ENCODE results near the gene VRK1.
"Not testable (repeated sequence)": the region's sequence is repeated elsewhere in the genome, so short reads cannot be mapped to it uniquely, and the experiment has no call there.

VRK1 gene

DNA sequence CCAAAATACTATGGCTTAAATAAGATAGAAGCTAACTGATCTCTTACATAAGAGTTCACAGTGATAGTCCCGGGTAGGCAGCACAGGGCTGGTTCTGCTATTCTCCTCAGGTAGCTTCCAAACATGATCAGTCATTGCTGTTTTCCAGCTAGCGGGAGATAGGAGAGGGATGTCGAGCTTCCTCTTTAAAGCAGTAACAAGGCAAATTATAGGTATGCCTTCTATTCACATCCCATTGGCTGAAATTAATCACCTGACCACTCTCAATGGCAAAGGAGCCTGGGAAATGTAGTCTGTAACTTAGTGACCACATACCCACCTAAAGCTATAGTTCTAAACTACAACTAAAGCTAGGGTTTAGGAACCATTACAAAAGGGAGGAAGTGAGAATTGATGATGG is 34.5 kb upstream of the VRK1 start:
- Histone ChIP-seq H3K27me3 (ENCODE audit: control insufficient read depth, insufficient read depth, low read length) (no peaks in the 10 kb centered on the region), H3K36me3 (ENCODE audit: control insufficient read depth, low read depth, low read length) (no peaks in the 10 kb centered on the region), H3K4me1 (ENCODE audit: control insufficient read depth, low read depth, low read length) (peaks cover 3% of the 10 kb centered on the region), H3K27ac (ENCODE audit: low read length) (no peak overlapping the region), H3K4me3 (ENCODE audit: low read length) (peak overlapping the region; percentile 51), H3K9ac (ENCODE audit: low read length) (peak overlapping the region; percentile 48), H3K9me3 (ENCODE audit: control insufficient read depth, low read depth, low read length) (no peaks in the 10 kb centered on the region)

DNA sequence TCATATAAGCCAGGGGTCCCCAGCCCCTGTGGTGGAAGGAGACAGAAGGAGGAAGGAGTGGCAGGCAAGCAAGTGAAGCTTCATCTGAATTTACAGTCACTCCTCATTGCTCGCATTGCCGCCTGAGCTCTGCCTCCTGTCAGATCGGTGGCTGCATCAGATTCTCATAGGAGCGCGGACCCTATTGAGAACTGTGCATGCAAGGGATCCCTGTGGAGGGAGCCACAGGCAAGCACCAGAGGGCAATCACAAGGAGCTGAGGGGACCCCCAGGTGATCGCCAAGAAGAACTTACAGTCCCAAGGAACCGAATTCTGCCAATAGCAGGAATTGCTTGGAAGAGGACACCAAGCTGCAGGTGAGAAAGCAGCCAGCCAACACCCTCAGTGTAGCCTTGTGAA is 33.2 kb upstream of the VRK1 start:
- H3K9me3 ChIP-seq (ENCODE audit: control insufficient read depth, low read depth, low read length), result no peaks in the 10 kb centered on the region
- peaks cover 3% of the 10 kb centered on the region for H3K4me1 ChIP-seq (ENCODE audit: control insufficient read depth, low read depth, low read length)
- H3K9ac ChIP-seq (ENCODE audit: low read length), result no peak overlapping the region
- no peaks in the 10 kb centered on the region for H3K36me3 ChIP-seq (ENCODE audit: control insufficient read depth, low read depth, low read length)
- H3K27ac ChIP-seq (ENCODE audit: low read length), result no peak overlapping the region
- H3K27me3 ChIP-seq (ENCODE audit: control insufficient read depth, insufficient read depth, low read length), result no peaks in the 10 kb centered on the region
- H3K4me3 ChIP-seq (ENCODE audit: low read length), result no peak overlapping the region

DNA sequence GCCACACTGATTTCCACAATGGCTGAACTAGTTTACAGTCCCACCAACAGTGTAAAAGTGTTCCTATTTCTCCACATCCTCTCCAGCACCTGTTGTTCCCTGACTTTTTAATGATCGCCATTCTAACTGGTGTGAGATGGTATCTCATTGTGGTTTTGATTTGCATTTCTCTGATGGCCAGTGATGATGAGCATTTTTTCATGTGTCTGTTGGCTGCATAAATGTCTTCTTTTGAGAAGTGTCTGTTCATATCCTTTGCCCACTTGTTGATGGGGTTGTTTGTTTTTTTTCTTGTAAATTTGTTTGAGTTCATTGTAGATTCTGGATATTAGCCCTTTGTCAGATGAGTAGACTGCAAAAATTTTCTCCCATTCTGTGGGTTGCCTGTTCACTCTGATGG is 32.0 kb upstream of the VRK1 start:
- H3K9me3 ChIP-seq (ENCODE audit: control insufficient read depth, low read depth, low read length); H3K4me3 ChIP-seq (ENCODE audit: low read length); H3K27me3 ChIP-seq (ENCODE audit: control insufficient read depth, insufficient read depth, low read length); H3K27ac ChIP-seq (ENCODE audit: low read length); H3K4me1 ChIP-seq (ENCODE audit: control insufficient read depth, low read depth, low read length); H3K9ac ChIP-seq (ENCODE audit: low read length); H3K36me3 ChIP-seq (ENCODE audit: control insufficient read depth, low read depth, low read length): not testable (repeated sequence)

DNA sequence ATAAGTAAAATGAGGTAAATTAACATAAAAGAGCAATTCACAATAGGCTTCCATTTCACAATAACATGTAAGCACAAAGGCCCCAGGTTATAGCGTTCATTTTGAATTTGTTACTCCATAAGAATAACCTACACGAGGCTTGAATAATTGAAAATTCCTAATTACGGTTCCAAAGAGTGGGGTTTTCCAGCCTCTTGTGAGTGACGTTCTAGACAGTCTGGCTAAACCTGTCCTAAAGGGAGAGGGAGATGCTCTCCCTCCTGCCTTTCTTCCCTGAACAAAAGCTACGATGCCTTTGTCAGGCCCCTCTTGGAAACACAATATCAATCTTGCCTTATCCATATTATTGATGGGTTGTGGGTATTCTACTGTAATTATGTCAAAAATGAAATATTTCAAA is 24.3 kb upstream of the VRK1 start:
- Histone ChIP-seq H3K36me3 (ENCODE audit: control insufficient read depth, low read depth, low read length) (no peaks in the 10 kb centered on the region), H3K4me1 (ENCODE audit: control insufficient read depth, low read depth, low read length) (peaks cover 4% of the 10 kb centered on the region), H3K4me3 (ENCODE audit: low read length) (no peak overlapping the region), H3K27ac (ENCODE audit: low read length) (no peak overlapping the region), H3K9ac (ENCODE audit: low read length) (no peak overlapping the region), H3K27me3 (ENCODE audit: control insufficient read depth, insufficient read depth, low read length) (no peaks in the 10 kb centered on the region), H3K9me3 (ENCODE audit: control insufficient read depth, low read depth, low read length) (no peaks in the 10 kb centered on the region)

DNA sequence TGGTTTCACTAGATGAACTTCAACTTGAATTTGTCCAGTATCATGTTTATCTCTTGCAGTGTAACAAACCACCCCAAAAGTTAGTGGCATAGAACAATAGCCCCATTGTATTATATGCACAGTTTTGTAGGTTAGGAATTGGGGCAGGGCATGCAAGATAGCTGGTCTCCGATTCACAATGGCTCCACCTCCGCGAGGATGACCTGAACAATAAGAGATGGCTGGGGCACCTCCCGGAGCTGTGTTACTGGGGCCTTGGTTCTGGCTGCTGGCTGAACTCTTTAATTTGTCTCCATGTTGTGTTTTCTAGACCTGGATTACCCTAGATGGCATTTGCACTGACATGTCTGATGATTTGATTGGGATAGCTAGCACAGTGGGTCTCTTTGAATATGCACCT is 20.4 kb upstream of the VRK1 start:
- H3K36me3 ChIP-seq (ENCODE audit: control insufficient read depth, low read depth, low read length), result no peaks in the 10 kb centered on the region
- no peak overlapping the region for H3K4me3 ChIP-seq (ENCODE audit: low read length)
- H3K9me3 ChIP-seq (ENCODE audit: control insufficient read depth, low read depth, low read length), result no peaks in the 10 kb centered on the region
- no peak overlapping the region for H3K9ac ChIP-seq (ENCODE audit: low read length)
- peaks cover 4% of the 10 kb centered on the region for H3K4me1 ChIP-seq (ENCODE audit: control insufficient read depth, low read depth, low read length)
- no peak overlapping the region for H3K27ac ChIP-seq (ENCODE audit: low read length)
- H3K27me3 ChIP-seq (ENCODE audit: control insufficient read depth, insufficient read depth, low read length), result no peaks in the 10 kb centered on the region

DNA sequence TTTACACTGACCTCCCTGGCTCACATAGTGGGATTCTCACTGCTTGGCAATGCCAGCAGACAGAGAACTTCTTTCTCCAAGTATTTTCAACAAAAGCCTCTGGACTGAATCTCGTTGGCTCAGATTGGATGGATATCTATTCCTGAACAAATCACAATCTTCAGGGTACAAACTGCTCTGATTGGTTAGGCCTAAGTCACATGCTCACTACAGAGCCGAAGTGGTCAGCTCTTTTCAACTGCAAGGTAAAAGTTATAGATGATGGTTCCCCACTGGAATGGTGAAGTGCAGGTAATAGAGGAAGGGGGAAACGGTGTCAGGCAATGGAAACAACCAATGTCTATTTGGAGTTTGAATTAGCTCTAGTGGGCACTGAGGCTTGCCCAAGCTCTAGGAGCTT is 16.7 kb upstream of the VRK1 start:
- Histone ChIP-seq H3K9me3 (ENCODE audit: control insufficient read depth, low read depth, low read length) (no peaks in the 10 kb centered on the region), H3K27me3 (ENCODE audit: control insufficient read depth, insufficient read depth, low read length) (no peaks in the 10 kb centered on the region), H3K4me1 (ENCODE audit: control insufficient read depth, low read depth, low read length) (no peaks in the 10 kb centered on the region), H3K36me3 (ENCODE audit: control insufficient read depth, low read depth, low read length) (no peaks in the 10 kb centered on the region), H3K4me3 (ENCODE audit: low read length) (no peak overlapping the region), H3K27ac (ENCODE audit: low read length) (no peak overlapping the region), H3K9ac (ENCODE audit: low read length) (no peak overlapping the region)

DNA sequence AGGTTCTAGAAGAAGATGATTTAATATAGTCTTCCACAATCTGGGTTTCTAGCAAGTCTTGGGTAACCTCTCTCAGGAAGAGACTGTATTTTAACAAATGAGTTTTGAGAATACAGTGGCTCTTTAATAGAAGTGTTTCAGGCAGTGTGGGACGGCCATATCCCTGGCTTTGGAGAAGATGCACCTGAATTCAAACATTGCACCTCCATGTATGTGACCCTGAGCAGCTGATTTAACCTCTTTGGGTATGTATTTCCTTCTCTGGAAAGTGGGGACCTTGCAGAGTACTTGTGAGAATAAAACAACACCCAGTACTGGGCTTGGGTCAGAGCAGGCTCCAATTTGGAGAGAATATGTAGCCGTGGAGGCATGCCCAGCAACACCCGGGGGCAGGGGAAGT is 15.8 kb upstream of the VRK1 start:
- Histone ChIP-seq H3K9me3 (ENCODE audit: control insufficient read depth, low read depth, low read length) (no peaks in the 10 kb centered on the region), H3K4me3 (ENCODE audit: low read length) (no peak overlapping the region), H3K9ac (ENCODE audit: low read length) (no peak overlapping the region), H3K36me3 (ENCODE audit: control insufficient read depth, low read depth, low read length) (no peaks in the 10 kb centered on the region), H3K27ac (ENCODE audit: low read length) (no peak overlapping the region), H3K27me3 (ENCODE audit: control insufficient read depth, insufficient read depth, low read length) (no peaks in the 10 kb centered on the region), H3K4me1 (ENCODE audit: control insufficient read depth, low read depth, low read length) (no peaks in the 10 kb centered on the region)

DNA sequence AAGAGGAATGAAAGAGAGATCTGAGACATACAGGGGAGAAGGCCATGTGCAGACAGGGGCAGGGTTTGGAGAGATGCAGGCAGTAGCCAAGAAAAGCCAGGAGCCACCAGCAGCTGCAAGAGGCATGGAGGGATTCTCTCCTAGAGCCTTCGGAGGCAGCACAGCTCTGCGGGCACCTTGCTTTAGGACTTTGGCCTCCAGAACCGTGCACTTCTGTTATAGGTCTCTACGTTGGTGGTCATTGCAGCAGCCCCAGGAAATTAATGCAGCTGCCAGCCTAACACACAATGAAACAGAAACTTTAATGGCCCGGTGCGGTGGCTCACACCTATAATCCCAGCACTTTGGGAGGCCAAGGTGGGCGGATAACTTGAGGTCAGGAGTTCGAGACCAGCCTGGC is 14.7 kb upstream of the VRK1 start:
- H3K27ac ChIP-seq (ENCODE audit: low read length), result no peak overlapping the region
- H3K4me3 ChIP-seq (ENCODE audit: low read length), result no peak overlapping the region
- H3K4me1 ChIP-seq (ENCODE audit: control insufficient read depth, low read depth, low read length), result no peaks in the 10 kb centered on the region
- H3K36me3 ChIP-seq (ENCODE audit: control insufficient read depth, low read depth, low read length), result no peaks in the 10 kb centered on the region
- H3K9me3 ChIP-seq (ENCODE audit: control insufficient read depth, low read depth, low read length), result no peaks in the 10 kb centered on the region
- no peak overlapping the region for H3K9ac ChIP-seq (ENCODE audit: low read length)
- H3K27me3 ChIP-seq (ENCODE audit: control insufficient read depth, insufficient read depth, low read length), result no peaks in the 10 kb centered on the region

DNA sequence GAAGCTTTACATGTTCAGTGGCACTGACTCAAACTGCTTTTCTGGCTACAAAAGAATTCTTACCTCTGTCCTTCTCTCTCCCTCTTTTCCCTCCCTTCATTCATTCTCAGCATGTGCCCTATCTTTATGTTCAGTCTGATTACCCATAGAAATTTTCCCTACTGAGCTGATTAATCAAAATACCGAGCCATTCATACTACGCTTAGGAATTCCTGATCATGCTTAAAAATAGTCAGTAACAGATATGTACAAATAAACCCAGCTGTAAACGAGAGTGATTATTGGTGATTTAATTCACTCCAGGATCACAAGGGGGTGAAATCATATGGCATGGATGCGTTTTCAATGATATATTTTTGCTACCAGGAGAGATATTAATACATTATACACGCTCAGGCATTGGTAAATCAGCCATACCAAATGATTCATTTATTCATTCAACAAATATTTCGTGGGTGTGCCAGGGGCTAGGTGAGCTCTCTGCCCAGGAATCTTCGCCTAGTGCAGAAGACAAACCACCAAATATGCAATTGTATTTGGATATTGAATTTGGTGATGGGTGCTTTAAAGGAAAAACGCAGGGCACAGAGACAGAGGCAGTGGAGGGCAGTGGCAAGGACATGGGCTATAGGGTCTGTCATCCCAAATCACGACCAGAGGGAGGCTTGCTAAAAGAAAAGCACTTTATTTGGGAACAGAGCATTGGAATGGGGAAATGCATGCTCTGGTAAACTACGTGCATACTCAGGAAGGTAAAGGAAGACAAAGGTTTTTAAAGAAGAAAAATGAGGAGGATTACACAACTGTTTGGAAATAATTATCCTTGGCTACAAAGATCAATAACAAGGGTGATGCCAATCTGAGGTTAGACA is 13.9 kb upstream of the VRK1 start:
- Histone ChIP-seq H3K36me3 (ENCODE audit: control insufficient read depth, low read depth, low read length) (no peaks in the 10 kb centered on the region), H3K9me3 (ENCODE audit: control insufficient read depth, low read depth, low read length) (no peaks in the 10 kb centered on the region), H3K27me3 (ENCODE audit: control insufficient read depth, insufficient read depth, low read length) (no peaks in the 10 kb centered on the region), H3K4me1 (ENCODE audit: control insufficient read depth, low read depth, low read length) (no peaks in the 10 kb centered on the region), H3K9ac (ENCODE audit: low read length) (no peak overlapping the region), H3K27ac (ENCODE audit: low read length) (no peak overlapping the region), H3K4me3 (ENCODE audit: low read length) (no peak overlapping the region)

DNA sequence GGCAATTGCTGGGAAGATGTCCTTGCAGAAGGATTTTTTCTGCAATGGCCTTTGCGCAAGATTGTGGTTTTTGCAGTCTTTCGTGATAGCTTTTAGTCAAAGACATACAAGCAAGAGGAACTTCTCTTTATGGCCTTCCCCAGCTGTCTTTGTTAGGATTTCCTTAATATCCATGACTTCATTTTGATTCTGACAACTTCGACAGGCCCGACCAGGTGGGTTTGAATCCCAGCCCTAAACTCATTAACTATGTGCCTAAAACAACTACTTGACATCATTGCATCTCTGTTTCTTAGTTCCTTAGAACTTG is 13.3 kb upstream of the VRK1 start:
- Histone ChIP-seq H3K4me3 (ENCODE audit: low read length) (no peak overlapping the region), H3K4me1 (ENCODE audit: control insufficient read depth, low read depth, low read length) (no peaks in the 10 kb centered on the region), H3K27me3 (ENCODE audit: control insufficient read depth, insufficient read depth, low read length) (no peaks in the 10 kb centered on the region), H3K36me3 (ENCODE audit: control insufficient read depth, low read depth, low read length) (no peaks in the 10 kb centered on the region), H3K27ac (ENCODE audit: low read length) (no peak overlapping the region), H3K9me3 (ENCODE audit: control insufficient read depth, low read depth, low read length) (no peaks in the 10 kb centered on the region), H3K9ac (ENCODE audit: low read length) (no peak overlapping the region)

DNA sequence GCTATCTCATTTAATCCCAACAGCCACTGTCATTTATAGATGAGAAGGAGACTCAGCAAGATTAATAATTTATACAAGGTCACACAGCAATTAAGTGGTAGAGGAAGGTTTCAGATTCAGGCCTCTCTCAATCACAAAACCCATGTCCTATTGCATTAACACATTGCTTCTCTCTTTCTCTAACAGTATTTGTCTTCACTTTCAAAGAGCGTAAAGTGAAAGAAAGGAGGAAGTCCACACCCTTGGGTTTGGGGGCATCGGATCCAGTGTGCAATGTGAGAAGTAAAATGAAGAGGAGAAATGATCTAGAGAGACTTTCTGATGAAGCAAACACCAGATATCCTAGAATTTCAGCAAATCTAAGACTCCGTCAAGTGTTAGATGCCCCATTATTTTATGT is 7.0 kb upstream of the VRK1 start:
- H3K27me3 ChIP-seq (ENCODE audit: control insufficient read depth, insufficient read depth, low read length), result no peaks in the 10 kb centered on the region
- no peaks in the 10 kb centered on the region for H3K9me3 ChIP-seq (ENCODE audit: control insufficient read depth, low read depth, low read length)
- no peak overlapping the region for H3K4me3 ChIP-seq (ENCODE audit: low read length)
- no peaks in the 10 kb centered on the region for H3K4me1 ChIP-seq (ENCODE audit: control insufficient read depth, low read depth, low read length)
- no peak overlapping the region for H3K27ac ChIP-seq (ENCODE audit: low read length)
- H3K9ac ChIP-seq (ENCODE audit: low read length), result no peak overlapping the region
- no peaks in the 10 kb centered on the region for H3K36me3 ChIP-seq (ENCODE audit: control insufficient read depth, low read depth, low read length)

DNA sequence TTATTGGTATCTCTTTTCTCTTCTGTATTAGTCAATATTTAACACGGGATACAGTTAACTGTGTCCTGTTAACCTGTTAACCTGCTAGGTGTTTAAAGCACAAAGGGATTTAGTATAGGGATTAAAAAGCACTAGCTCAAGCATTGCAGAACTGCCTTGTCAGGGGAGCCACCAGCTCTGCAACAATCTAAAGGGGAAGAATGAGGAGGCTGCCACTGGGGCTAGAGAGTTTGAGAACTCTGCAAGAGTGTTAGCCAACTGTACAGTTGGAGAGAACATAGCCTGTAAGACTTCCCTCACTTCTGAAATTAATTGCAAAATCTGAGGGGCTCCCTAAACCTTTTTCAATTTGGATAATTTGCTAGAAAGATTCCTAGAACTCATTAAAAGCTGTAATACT is 6.5 kb upstream of the VRK1 start:
- Histone ChIP-seq H3K27ac (ENCODE audit: low read length) (no peak overlapping the region), H3K4me3 (ENCODE audit: low read length) (no peak overlapping the region), H3K9ac (ENCODE audit: low read length) (no peak overlapping the region), H3K4me1 (ENCODE audit: control insufficient read depth, low read depth, low read length) (no peaks in the 10 kb centered on the region), H3K9me3 (ENCODE audit: control insufficient read depth, low read depth, low read length) (no peaks in the 10 kb centered on the region), H3K36me3 (ENCODE audit: control insufficient read depth, low read depth, low read length) (no peaks in the 10 kb centered on the region), H3K27me3 (ENCODE audit: control insufficient read depth, insufficient read depth, low read length) (no peaks in the 10 kb centered on the region)
